ENCODE measurements around the gene KCNJ6. TPM values are rescaled to one million over a fixed set of nuclear protein-coding genes. Genes with fewer than 3 reads are reported as not detected.

The KCNJ6 gene
- total RNA-seq, 2 experiments from 2014 or later, result not detected

GRCh38 chr21:37799211-37800056 lies 116.8 kb downstream of the KCNJ6 start:
- intact Hi-C loops (cut with micrococcal nuclease), result no loop called here
- H3K27me3 Mint-ChIP-seq, result peaks cover 9% of the 10 kb centered on the region
- DNase-seq, result no peak
- ChIA-PET POLR2A (no interaction called here), CTCF (no interaction called here)
- H3K4me1 Mint-ChIP-seq (ENCODE audit: low read depth), result no peaks in the 10 kb centered on the region
- H3K9me3 Mint-ChIP-seq, result no peaks in the 10 kb centered on the region
- H3K36me3 Mint-ChIP-seq, result no peaks in the 10 kb centered on the region
- H3K4me3 Mint-ChIP-seq, result no peak overlapping the region
- no peak overlapping the region for H3K27ac Mint-ChIP-seq

DNA sequence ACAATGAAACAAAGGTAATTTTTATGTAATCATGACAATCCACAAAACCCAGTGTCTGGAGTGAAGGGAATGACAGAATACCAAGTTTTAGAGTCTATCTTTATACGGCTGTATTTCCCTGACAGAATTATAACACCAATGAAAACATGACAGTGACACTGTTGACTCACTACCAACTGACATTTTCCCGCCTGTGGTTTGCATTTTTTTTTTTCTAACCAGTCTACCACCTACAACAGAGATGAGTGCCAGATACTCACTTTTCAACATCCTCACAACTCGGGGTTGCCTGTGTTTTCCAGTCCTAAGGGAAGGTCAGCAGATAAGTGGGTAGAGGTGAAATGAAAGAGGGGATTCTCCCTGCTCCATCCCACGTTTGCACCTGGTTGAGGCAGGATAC lies 118.9 kb downstream of the KCNJ6 start:
- Mint-ChIP-seq H3K4me1 (ENCODE audit: low read depth) (no peaks in the 10 kb centered on the region), H3K36me3 (no peaks in the 10 kb centered on the region), H3K4me3 (no peak overlapping the region), H3K9me3 (no peaks in the 10 kb centered on the region), H3K27ac (no peak overlapping the region), H3K27me3 (peaks cover 9% of the 10 kb centered on the region)
- intact Hi-C loops (cut with micrococcal nuclease), result no loop called here
- no peak for DNase-seq
- ChIA-PET CTCF (no interaction called here), POLR2A (no interaction called here)

DNA sequence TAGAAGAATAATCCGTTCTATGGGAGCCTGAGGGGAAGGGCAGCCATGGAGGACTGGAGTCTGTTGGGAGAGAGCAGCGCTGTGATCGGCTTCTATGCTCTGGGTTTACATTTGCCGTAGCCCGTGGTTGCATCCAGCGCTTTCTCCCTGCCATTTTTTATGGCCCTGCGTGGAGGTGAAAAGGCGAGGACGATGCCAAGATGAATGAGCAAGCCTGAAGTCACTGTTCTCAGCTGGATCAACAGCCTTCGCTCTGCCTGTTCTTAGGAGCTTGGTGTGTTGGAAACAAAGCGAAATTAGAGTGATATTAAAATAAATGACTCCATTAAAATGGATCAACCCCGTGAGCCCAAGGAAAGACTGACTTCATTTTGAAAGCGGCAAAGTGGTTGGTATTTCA lies 120.2 kb downstream of the KCNJ6 start:
- peaks cover 9% of the 10 kb centered on the region for H3K27me3 Mint-ChIP-seq
- no peak for DNase-seq
- ChIA-PET POLR2A (no interaction called here), CTCF (no interaction called here)
- intact Hi-C loops (cut with micrococcal nuclease), result no loop called here
- H3K36me3 Mint-ChIP-seq, result no peaks in the 10 kb centered on the region
- no peak overlapping the region for H3K27ac Mint-ChIP-seq
- no peak overlapping the region for H3K4me3 Mint-ChIP-seq
- no peaks in the 10 kb centered on the region for H3K9me3 Mint-ChIP-seq
- no peaks in the 10 kb centered on the region for H3K4me1 Mint-ChIP-seq (ENCODE audit: low read depth)

DNA sequence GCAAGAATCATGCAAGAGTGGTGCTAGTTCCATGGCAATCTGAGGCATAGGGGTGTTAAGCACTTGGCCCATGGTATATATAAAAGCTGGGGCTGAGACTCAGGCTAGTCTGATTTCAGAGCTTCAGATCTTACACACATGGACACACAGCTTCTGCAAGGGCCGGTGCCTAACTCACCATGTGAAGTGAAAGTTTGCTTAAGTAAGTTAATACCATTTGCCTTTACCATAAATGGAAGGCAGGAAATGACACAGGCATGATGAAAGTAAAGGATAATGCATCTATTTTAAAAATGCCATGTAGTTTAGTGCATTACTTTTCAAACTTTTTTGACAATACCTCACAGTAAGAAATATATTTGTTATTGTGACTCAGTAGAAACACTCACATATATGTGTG lies 122.6 kb downstream of the KCNJ6 start:
- POLR2A ChIA-PET, result no interaction called here
- intact Hi-C loops (cut with micrococcal nuclease), result no loop called here
- no peak overlapping the region for H3K27ac Mint-ChIP-seq
- H3K9me3 Mint-ChIP-seq, result no peaks in the 10 kb centered on the region
- no peaks in the 10 kb centered on the region for H3K4me1 Mint-ChIP-seq (ENCODE audit: low read depth)
- CTCF ChIA-PET, result no interaction called here
- DNase-seq, result no peak
- no peak overlapping the region for H3K4me3 Mint-ChIP-seq
- peaks cover 2% of the 10 kb centered on the region for H3K27me3 Mint-ChIP-seq
- no peaks in the 10 kb centered on the region for H3K36me3 Mint-ChIP-seq

DNA sequence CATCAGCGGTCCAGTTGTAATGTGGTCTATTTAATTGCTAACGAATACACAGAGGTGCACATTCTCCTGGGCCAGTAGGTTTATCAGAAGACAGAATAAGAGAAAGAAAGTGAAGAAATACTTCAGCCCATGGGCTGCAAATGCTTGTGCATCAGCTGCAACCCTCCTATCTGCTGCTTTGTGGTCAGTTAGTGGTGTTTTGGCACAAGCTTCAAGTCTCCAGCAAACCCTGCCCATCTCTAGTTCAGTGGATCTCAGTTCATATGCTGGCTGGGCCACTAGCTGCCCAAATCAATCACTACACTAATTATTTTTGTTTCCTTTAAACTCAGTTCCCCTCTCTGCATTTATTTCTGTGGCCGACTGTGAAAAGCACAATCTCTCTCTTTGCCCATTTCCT lies 124.2 kb downstream of the KCNJ6 start:
- no peak for DNase-seq
- Mint-ChIP-seq H3K9me3 (no peaks in the 10 kb centered on the region), H3K4me1 (ENCODE audit: low read depth) (no peaks in the 10 kb centered on the region), H3K27ac (no peak overlapping the region), H3K4me3 (no peak overlapping the region), H3K36me3 (no peaks in the 10 kb centered on the region), H3K27me3 (peaks cover 1% of the 10 kb centered on the region)
- intact Hi-C loops (cut with micrococcal nuclease), result no loop called here
- CTCF ChIA-PET, result no interaction called here
- POLR2A ChIA-PET, result no interaction called here

DNA sequence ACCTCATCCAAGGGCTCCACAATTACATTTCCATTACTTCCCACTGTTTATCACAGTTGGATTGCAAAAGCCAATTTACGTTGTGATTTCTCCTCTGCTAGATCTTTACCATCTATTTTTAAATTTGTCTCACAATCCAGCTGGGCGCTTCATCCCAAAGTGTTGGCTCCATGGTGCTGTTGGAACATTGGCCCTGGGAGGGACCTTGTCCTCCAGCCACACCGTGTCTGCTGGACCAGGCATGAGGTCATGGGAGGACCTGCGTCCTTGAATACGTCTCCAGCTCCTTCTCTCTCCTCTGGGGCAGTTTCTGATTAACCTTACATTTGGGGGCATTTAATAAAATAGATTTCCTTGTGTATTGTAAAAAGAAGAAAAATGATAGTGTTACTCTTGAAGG lies 125.4 kb downstream of the KCNJ6 start:
- DNase-seq, result no peak
- no peak overlapping the region for H3K27ac Mint-ChIP-seq
- CTCF ChIA-PET, result interaction anchor here (0.7 kb wide), 1 partner anchor 25 kb away, joined by 7 read pairs; no protein-coding TSS in a partner anchor
- POLR2A ChIA-PET, result interaction anchor here (0.7 kb wide), 1 partner anchor 25 kb away, joined by 3 read pairs; no protein-coding TSS in a partner anchor
- H3K4me1 Mint-ChIP-seq (ENCODE audit: low read depth), result no peaks in the 10 kb centered on the region
- H3K9me3 Mint-ChIP-seq, result no peaks in the 10 kb centered on the region
- no peaks in the 10 kb centered on the region for H3K36me3 Mint-ChIP-seq
- peaks cover 2% of the 10 kb centered on the region for H3K27me3 Mint-ChIP-seq
- intact Hi-C loops (cut with micrococcal nuclease), result no loop called here
- no peak overlapping the region for H3K4me3 Mint-ChIP-seq

DNA sequence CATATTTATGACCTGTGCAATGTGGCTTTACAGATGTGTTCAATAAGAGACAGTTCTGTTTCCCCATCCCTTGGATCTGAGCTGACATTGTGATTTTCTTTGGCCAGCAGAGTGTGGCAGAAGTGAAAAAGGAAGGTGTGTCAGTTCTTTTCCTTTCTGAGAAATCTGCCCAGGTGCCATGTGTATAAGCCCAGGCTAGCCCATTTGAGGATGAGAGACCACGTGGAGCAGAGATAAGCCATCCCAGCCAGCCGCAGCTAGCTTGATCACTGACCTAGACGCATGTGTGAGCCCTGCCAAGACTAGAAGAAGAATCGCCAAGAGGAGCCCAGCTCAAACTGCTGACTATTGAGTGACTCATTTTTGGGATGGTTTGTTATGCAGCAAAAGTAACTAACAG lies 127.8 kb downstream of the KCNJ6 start:
- H3K27me3 Mint-ChIP-seq, result peaks cover 2% of the 10 kb centered on the region
- H3K4me1 Mint-ChIP-seq (ENCODE audit: low read depth), result no peaks in the 10 kb centered on the region
- no peaks in the 10 kb centered on the region for H3K9me3 Mint-ChIP-seq
- ChIA-PET CTCF (no interaction called here), POLR2A (no interaction called here)
- intact Hi-C loops (cut with micrococcal nuclease), result no loop called here
- no peak overlapping the region for H3K27ac Mint-ChIP-seq
- H3K36me3 Mint-ChIP-seq, result no peaks in the 10 kb centered on the region
- no peak for DNase-seq
- H3K4me3 Mint-ChIP-seq, result no peak overlapping the region

- H3K36me3 Mint-ChIP-seq, result no peaks in the 10 kb centered on the region
Measured at GRCh38 chr21:37787456-37787855, 128.8 kb downstream of the KCNJ6 start.

GRCh38 chr21:37784591-37785318 lies 131.5 kb downstream of the KCNJ6 start:
- H3K27ac Mint-ChIP-seq, result no peak overlapping the region
- no peaks in the 10 kb centered on the region for H3K4me1 Mint-ChIP-seq (ENCODE audit: low read depth)
- H3K9me3 Mint-ChIP-seq, result peaks cover 2% of the 10 kb centered on the region
- intact Hi-C loops (cut with micrococcal nuclease), result no loop called here
- no peak for DNase-seq
- no peaks in the 10 kb centered on the region for H3K36me3 Mint-ChIP-seq
- ChIA-PET POLR2A (no interaction called here), CTCF (no interaction called here)
- H3K27me3 Mint-ChIP-seq, result peaks cover 6% of the 10 kb centered on the region
- no peak overlapping the region for H3K4me3 Mint-ChIP-seq

More at GRCh38 chr21:37787456-37787855, 128.8 kb downstream of the KCNJ6 start:
- CTCF ChIA-PET, result no interaction called here
- POLR2A ChIA-PET, result no interaction called here
- Mint-ChIP-seq H3K27ac (no peak overlapping the region), H3K27me3 (peaks cover 4% of the 10 kb centered on the region), H3K9me3 (peaks cover under 1% of the 10 kb centered on the region), H3K4me1 (ENCODE audit: low read depth) (no peaks in the 10 kb centered on the region), H3K4me3 (no peak overlapping the region)
- DNase-seq, result no peak
- intact Hi-C loops (cut with micrococcal nuclease), result no loop called here

GRCh38 chr21:37783016-37783415 lies 133.2 kb downstream of the KCNJ6 start:
- CTCF ChIA-PET, result no interaction called here
- H3K4me3 Mint-ChIP-seq, result no peak overlapping the region
- intact Hi-C loops (cut with micrococcal nuclease), result no loop called here
- no peak overlapping the region for H3K27ac Mint-ChIP-seq
- POLR2A ChIA-PET, result no interaction called here
- H3K27me3 Mint-ChIP-seq, result peaks cover 12% of the 10 kb centered on the region
- H3K4me1 Mint-ChIP-seq (ENCODE audit: low read depth), result no peaks in the 10 kb centered on the region
- no peaks in the 10 kb centered on the region for H3K36me3 Mint-ChIP-seq
- peaks cover 2% of the 10 kb centered on the region for H3K9me3 Mint-ChIP-seq
- no peak for DNase-seq

DNA sequence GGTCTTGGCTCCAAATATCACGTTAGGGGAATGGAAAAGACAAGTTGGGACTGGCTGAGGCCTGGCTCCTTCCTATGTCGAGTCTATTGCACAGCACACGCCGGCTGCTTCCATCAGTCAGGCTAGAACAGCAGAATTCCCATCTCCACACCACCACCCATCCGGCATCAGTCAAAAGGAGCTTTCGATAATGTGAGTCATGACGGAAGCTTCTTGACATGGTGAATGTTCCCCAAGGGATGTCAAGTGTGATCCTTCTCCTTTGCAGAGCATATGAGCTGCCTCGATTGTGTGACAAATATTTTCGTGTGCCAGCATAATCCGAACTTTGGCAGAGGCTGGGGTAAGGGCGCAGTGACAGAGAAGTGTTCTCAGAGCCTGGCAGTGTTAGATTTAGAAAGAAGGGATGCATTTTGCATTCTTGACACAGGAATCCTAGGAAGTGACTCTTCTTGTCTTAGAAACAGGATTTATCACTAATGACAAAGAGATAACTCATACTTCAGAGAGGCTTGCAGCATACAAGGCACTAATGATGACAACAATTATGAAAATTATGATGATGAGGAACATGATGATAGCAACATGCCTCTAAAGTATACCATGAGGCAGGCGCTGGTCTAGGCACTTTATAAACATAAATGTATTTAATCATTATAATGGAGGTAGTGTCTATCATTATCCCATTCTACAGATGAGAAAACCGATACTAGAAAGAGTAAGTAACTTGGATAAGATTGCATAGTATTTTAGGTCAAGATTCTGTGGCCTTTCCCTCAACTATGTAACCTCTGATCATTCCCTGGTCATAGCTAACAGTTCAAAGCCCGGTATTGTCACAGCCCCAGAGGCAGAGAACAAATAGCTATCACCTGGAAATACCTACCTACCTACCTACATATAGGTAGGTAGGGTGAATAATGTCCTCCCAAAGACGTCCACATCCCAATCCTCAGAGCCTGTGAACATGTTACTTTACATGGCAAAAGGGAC lies 135.0 kb downstream of the KCNJ6 start:
- H3K4me3 Mint-ChIP-seq, result no peak overlapping the region
- intact Hi-C loops (cut with micrococcal nuclease), result no loop called here
- H3K9me3 Mint-ChIP-seq, result peaks cover 2% of the 10 kb centered on the region

DNA sequence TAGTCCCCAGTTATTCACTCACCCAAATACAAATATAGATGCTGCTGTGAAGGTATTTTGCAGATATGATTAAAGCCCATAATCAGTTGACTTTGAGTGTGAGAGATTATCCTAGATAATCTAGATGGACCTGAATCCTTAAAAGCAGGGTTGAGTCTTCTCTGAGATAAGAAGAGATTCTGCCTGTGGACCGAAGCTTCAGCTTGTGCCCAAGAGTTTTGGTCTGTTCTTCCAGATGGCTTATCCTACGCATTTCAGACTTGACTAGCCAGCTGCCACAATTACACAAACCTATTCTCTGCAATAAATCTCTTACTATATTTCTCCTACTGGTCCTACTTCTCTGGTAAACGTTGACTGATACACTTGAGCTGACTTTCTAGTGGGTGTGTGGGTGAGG lies 145.1 kb downstream of the KCNJ6 start:
- Mint-ChIP-seq H3K4me1 (ENCODE audit: low read depth) (no peaks in the 10 kb centered on the region), H3K9me3 (no peaks in the 10 kb centered on the region), H3K4me3 (no peak overlapping the region), H3K36me3 (no peaks in the 10 kb centered on the region), H3K27ac (no peak overlapping the region), H3K27me3 (peaks cover 9% of the 10 kb centered on the region)
- intact Hi-C loops (cut with micrococcal nuclease), result no loop called here
- ChIA-PET POLR2A (no interaction called here), CTCF (no interaction called here)
- DNase-seq, result no peak

More for the DNA sequence above, 135.0 kb downstream of the KCNJ6 start:
- H3K36me3 Mint-ChIP-seq, result no peaks in the 10 kb centered on the region
- no peaks in the 10 kb centered on the region for H3K4me1 Mint-ChIP-seq (ENCODE audit: low read depth)
- H3K27me3 Mint-ChIP-seq, result peaks cover 10% of the 10 kb centered on the region
- H3K27ac Mint-ChIP-seq, result no peak overlapping the region
- DNase-seq, result no peak
- POLR2A ChIA-PET, result no interaction called here
- CTCF ChIA-PET, result no interaction called here
